Measurements from ENCODE around the gene SNCA.

GRCh38 chr4:89715631-89716030 is 121.3 kb downstream of the SNCA start:
- TF ChIP-seq POLR2AphosphoS5 (IDR thresholded peaks at IDR 0.05) (no peak), CTCF (IDR thresholded peaks at IDR 0.05) (no peak)
